GM23338 (cell line): ENCODE measurements around the gene PWP2. TPM values are rescaled to one million over a fixed set of nuclear protein-coding genes. Genes with fewer than 3 reads are reported as not detected.
"Not testable (repeated sequence)": the region's sequence is repeated elsewhere in the genome, so short reads cannot be mapped to it uniquely, and the experiment has no call there.

ENCODE experiments used
- ATAC-seq: fragments of 200-7000 bp; cut with Tn5 transposase; 3 replicates; pipeline ENCODE4 v1.9.1; 2020
- DNase-seq: peaks from one replicate; pipeline ENCODE4 v3.0.0-alpha.2; 2015; ENCODE audit warnings: low spot score
- H2AFZ ChIP-seq: fragments of 200-600 bp; sonication (generic); 2 replicates; pipeline ENCODE4 v1.8.0; 2016; ENCODE audit warnings: antibody characterized with exemption, mild to moderate bottlenecking, moderate library complexity
- H3F3A ChIP-seq: fragments of 200-600 bp; sonication (generic); replicated peaks from 2 replicates; pipeline ENCODE4 v1.8.0; 2017; ENCODE audit warnings: antibody characterized with exemption, mixed run types, low read depth
- H3K27ac ChIP-seq: fragments of 200-600 bp; sonication (generic); 2 replicates; pipeline ENCODE4 v1.6.1; 2016; ENCODE audit warnings: low read depth
- H3K27me3 ChIP-seq: fragments of 200-600 bp; sonication (generic); 2 replicates; pipeline ENCODE4 v1.8.0; 2016; ENCODE audit warnings: mild to moderate bottlenecking, mixed run types, moderate library complexity; ENCODE audit not compliant: insufficient read depth
- H3K36me3 ChIP-seq: fragments of 200-600 bp; sonication (generic); 2 replicates; pipeline ENCODE4 v1.8.0; 2016; ENCODE audit warnings: mild to moderate bottlenecking; ENCODE audit not compliant: insufficient read depth
- H3K4me1 ChIP-seq: fragments of 200-600 bp; sonication (generic); 2 replicates; pipeline ENCODE4 v1.8.0; 2016; ENCODE audit warnings: mild to moderate bottlenecking, moderate library complexity; ENCODE audit not compliant: insufficient read depth
- H3K4me2 ChIP-seq: fragments of 200-600 bp; sonication (generic); 2 replicates; pipeline ENCODE4 v1.7.1; 2017; ENCODE audit warnings: mixed run types
- H3K4me3 ChIP-seq: fragments of 200-600 bp; sonication (generic); 2 replicates; pipeline ENCODE4 v1.6.1; 2016; ENCODE audit warnings: mixed run types
- H3K79me2 ChIP-seq: fragments of 200-600 bp; sonication (generic); replicated peaks from 2 replicates; pipeline ENCODE4 v1.8.0; 2017; ENCODE audit warnings: mild to moderate bottlenecking; ENCODE audit not compliant: insufficient read depth
- H3K9me2 ChIP-seq: fragments of 200-600 bp; sonication (generic); 2 replicates; pipeline ENCODE4 v1.8.0; 2017; ENCODE audit not compliant: insufficient read depth
- H4K20me1 ChIP-seq: fragments of 200-600 bp; sonication (generic); replicated peaks from 2 replicates; pipeline ENCODE4 v1.8.0; 2017; ENCODE audit warnings: mild to moderate bottlenecking; ENCODE audit not compliant: insufficient read depth
- H3K27ac Mint-ChIP-seq: 2 replicates; pipeline ENCODE4 v1.8.0; 2020; ENCODE audit warnings: inconsistent platforms, mild to moderate bottlenecking, moderate library complexity, mixed read lengths
- H3K27me3 Mint-ChIP-seq: 3 replicates; pipeline ENCODE4 v1.8.0; 2022; ENCODE audit warnings: low read depth, mild to moderate bottlenecking, moderate library complexity, mixed read lengths, inconsistent platforms; ENCODE audit not compliant: insufficient read depth, poor library complexity
- H3K36me3 Mint-ChIP-seq: 3 replicates; pipeline ENCODE4 v1.8.0; 2021; ENCODE audit warnings: low read depth, mild to moderate bottlenecking, inconsistent platforms, moderate library complexity, mixed read lengths
- H3K4me1 Mint-ChIP-seq: 3 replicates; pipeline ENCODE4 v1.8.0; 2020; ENCODE audit warnings: mild to moderate bottlenecking, inconsistent platforms, mixed read lengths
- H3K4me3 Mint-ChIP-seq: 3 replicates; pipeline ENCODE4 v1.8.0; 2021; ENCODE audit warnings: moderate library complexity, mild to moderate bottlenecking, inconsistent platforms, mixed read lengths
- H3K9me3 Mint-ChIP-seq: 3 replicates; pipeline ENCODE4 v1.8.0; 2020; ENCODE audit warnings: moderate library complexity, mild to moderate bottlenecking, inconsistent platforms, mixed read lengths
- polyA plus RNA-seq: library from polyadenylated mRNA; unstranded; fragments of >200 nt; fragmentation: Nextera tagmentation; extraction: Ambion mirVana; gene quantifications from 2 replicates; pipeline ENCODE4 v1.2.1, GENCODE V29; 2016
- total RNA-seq: library from RNA; depleted of rRNA; stranded (reverse); fragments of >200 nt; shearing (Covaris generic); gene quantifications from 2 replicates; pipeline ENCODE4 v1.2.3, GENCODE V29; 2014

Gene PWP2
- total and polyA plus RNA-seq, 2 experiments from 2014 or later, result 18.2 to 59.2 TPM

- H3F3A ChIP-seq, H3K4me3 ChIP-seq, H2AFZ ChIP-seq, DNase-seq, H3K9me3 Mint-ChIP-seq, H3K27me3 Mint-ChIP-seq, H4K20me1 ChIP-seq, H3K36me3 Mint-ChIP-seq, H3K27ac ChIP-seq, H3K36me3 ChIP-seq, H3K27me3 ChIP-seq, H3K27ac Mint-ChIP-seq, H3K4me3 Mint-ChIP-seq, H3K9me2 ChIP-seq, H3K4me1 Mint-ChIP-seq, H3K79me2 ChIP-seq, H3K4me1 ChIP-seq, ATAC-seq, H3K4me2 ChIP-seq: not testable (repeated sequence)
These were observed 37.8 kb downstream of the PWP2 start for GRCh38 chr21:44144784-44145602.

GRCh38 chr21:44145616-44146015 is 38.4 kb downstream of the PWP2 start:
- H3F3A ChIP-seq, H4K20me1 ChIP-seq, H3K36me3 Mint-ChIP-seq, H3K4me1 Mint-ChIP-seq, H3K36me3 ChIP-seq, H3K27ac ChIP-seq, H3K4me1 ChIP-seq, H3K4me3 ChIP-seq, H3K79me2 ChIP-seq, ATAC-seq, H3K9me2 ChIP-seq, H2AFZ ChIP-seq, H3K27me3 Mint-ChIP-seq, DNase-seq, H3K9me3 Mint-ChIP-seq, H3K4me3 Mint-ChIP-seq, H3K4me2 ChIP-seq, H3K27me3 ChIP-seq, H3K27ac Mint-ChIP-seq: not testable (repeated sequence)

GRCh38 chr21:44147108-44147507 is 39.9 kb downstream of the PWP2 start:
- ATAC-seq, result peak; percentile 77
- H4K20me1 ChIP-seq, H2AFZ ChIP-seq, H3F3A ChIP-seq, H3K27me3 ChIP-seq, DNase-seq, H3K27ac Mint-ChIP-seq, H3K4me1 Mint-ChIP-seq, H3K9me2 ChIP-seq, H3K36me3 Mint-ChIP-seq, H3K27me3 Mint-ChIP-seq, H3K4me1 ChIP-seq, H3K4me2 ChIP-seq, H3K36me3 ChIP-seq, H3K4me3 ChIP-seq, H3K79me2 ChIP-seq, H3K9me3 Mint-ChIP-seq, H3K4me3 Mint-ChIP-seq, H3K27ac ChIP-seq: not testable (repeated sequence)

GRCh38 chr21:44150255-44150654 is 43.1 kb downstream of the PWP2 start:
- DNase-seq, result not testable (repeated sequence)

GRCh38 chr21:44153214-44153888 is 46.2 kb downstream of the PWP2 start:
- not testable (repeated sequence) for H3K27me3 Mint-ChIP-seq, H4K20me1 ChIP-seq, H3K27ac ChIP-seq, H3F3A ChIP-seq, H3K4me3 Mint-ChIP-seq, DNase-seq, H3K27me3 ChIP-seq, H3K36me3 Mint-ChIP-seq, H3K9me3 Mint-ChIP-seq, H3K4me1 ChIP-seq, H3K79me2 ChIP-seq, H3K36me3 ChIP-seq, H3K9me2 ChIP-seq, H2AFZ ChIP-seq, H3K4me3 ChIP-seq, H3K27ac Mint-ChIP-seq, H3K4me1 Mint-ChIP-seq, H3K4me2 ChIP-seq
- ATAC-seq, result peak; percentile 75

More at GRCh38 chr21:44150255-44150654, 43.1 kb downstream of the PWP2 start:
- H3K4me3 ChIP-seq, H4K20me1 ChIP-seq, H3K9me3 Mint-ChIP-seq, H3K9me2 ChIP-seq, H2AFZ ChIP-seq, H3K36me3 Mint-ChIP-seq, H3F3A ChIP-seq, H3K27ac ChIP-seq, H3K27me3 Mint-ChIP-seq, H3K79me2 ChIP-seq, H3K36me3 ChIP-seq, H3K4me1 ChIP-seq, ATAC-seq, H3K4me2 ChIP-seq, H3K4me1 Mint-ChIP-seq, H3K27ac Mint-ChIP-seq, H3K27me3 ChIP-seq, H3K4me3 Mint-ChIP-seq: not testable (repeated sequence)

GRCh38 chr21:44153889-44154228 is 46.7 kb downstream of the PWP2 start:
- not testable (repeated sequence) for H3K4me1 ChIP-seq, H3K36me3 ChIP-seq, H3K79me2 ChIP-seq, H4K20me1 ChIP-seq, H2AFZ ChIP-seq, H3F3A ChIP-seq, ATAC-seq, H3K9me2 ChIP-seq, H3K9me3 Mint-ChIP-seq, H3K27ac Mint-ChIP-seq, H3K4me3 ChIP-seq, H3K36me3 Mint-ChIP-seq, H3K27me3 ChIP-seq, H3K4me2 ChIP-seq, H3K4me1 Mint-ChIP-seq, H3K4me3 Mint-ChIP-seq, H3K27ac ChIP-seq, DNase-seq, H3K27me3 Mint-ChIP-seq
